HG02588 (cell line): ENCODE measurements around the gene TMF1.

Experiments used
- ATAC-seq: cut with Tn5 transposase; IDR thresholded peaks from one replicate; pipeline ENCODE4 v1.9.1; 2021; ENCODE audit warnings: mild to moderate bottlenecking, moderate library complexity; ENCODE audit not compliant: unreplicated experiment

The TMF1 gene

DNA sequence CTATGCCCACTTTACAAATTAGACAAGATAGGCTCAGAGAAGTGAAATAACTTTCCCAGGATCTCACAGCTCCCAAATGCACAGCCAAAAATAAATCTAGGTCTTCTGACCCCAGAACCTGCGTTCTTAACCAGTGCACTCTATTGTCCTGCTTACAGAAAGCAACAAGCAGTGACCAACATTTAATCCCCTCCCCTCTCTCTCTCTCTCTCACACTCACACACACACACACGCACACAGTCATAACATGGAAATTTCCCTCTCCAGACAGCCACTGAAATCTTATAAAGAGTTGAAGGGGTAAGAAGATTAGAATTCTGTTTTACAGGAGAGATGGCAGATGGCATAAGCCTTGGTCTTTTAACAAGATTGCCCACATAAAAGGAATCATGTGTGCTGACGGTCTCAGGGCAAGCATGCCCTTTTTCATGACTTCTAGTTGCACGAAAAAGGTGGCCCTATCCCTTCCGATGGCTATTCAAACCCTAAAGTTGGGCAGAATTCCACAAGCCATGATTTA, 68.1 kb downstream of the TMF1 start:
- no peak for ATAC-seq

DNA sequence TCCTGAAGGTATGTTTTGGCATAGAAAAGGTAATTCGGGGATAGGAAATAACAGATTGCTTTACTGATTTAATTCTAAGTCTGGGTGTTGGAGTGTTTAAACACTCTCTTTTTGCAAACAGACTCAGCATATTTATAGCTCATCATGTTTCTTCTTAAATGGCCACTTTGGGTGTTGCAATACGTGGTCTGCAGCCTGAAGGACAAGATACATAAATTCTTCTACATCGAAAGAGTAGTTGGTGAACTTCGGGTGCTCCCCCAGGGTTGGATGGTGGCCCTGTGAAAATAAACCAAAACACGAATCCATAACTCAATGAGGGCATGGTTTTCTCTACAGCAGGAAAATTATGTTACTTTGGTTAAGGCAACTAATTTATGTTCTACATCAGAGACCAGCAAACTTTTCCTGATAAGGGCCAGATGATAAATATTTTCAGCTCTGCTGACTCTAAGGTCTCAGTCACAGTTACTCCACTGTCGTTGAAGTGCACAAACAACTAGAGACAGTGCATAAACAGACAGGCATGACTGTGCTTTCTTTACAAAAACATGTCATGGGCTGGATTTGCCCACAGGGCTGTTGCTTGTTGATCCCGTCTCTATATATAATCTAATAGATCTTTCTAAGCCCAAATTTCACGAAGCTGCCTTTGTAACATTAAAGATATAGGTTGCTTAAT, 74.5 kb downstream of the TMF1 start:
- ATAC-seq, result no peak

DNA sequence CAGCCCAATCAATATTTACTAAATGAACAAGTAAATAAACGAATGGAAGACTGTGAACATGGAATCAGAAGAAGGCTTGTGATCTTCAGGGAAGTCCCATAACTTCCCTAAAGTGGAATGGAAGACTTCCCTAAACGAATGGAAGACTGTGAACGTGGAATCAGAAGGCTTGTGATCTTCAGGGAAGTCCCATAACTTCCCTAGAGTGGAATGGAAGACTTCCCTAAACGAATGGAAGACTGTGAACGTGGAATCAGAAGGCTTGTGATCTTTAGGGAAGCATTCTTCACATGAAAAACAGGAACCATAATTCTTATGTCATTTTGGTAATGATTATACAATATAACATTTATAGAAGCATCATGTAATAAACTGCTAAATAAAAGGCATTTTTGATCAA, 77.4 kb downstream of the TMF1 start:
- no peak for ATAC-seq

DNA sequence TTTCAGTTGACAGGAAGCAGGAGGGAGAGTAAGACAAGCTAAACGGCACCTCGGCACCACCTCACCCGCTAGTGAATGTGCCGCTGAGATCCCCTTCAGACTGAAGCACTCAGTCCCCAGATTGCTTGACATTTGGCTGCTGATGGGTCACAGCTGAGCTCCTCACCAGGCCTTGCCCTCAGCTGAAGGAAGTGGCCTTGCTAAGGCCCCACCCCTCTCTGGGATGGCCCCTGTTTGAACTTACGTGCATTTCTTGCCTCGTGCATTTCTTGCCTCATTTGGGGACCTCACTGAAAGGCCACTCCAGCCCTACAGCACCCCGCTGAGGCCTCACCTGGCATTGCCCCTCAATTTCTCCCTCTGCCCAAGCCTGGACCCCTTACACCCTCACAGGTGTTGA, 78.5 kb downstream of the TMF1 start:
- no peak for ATAC-seq

DNA sequence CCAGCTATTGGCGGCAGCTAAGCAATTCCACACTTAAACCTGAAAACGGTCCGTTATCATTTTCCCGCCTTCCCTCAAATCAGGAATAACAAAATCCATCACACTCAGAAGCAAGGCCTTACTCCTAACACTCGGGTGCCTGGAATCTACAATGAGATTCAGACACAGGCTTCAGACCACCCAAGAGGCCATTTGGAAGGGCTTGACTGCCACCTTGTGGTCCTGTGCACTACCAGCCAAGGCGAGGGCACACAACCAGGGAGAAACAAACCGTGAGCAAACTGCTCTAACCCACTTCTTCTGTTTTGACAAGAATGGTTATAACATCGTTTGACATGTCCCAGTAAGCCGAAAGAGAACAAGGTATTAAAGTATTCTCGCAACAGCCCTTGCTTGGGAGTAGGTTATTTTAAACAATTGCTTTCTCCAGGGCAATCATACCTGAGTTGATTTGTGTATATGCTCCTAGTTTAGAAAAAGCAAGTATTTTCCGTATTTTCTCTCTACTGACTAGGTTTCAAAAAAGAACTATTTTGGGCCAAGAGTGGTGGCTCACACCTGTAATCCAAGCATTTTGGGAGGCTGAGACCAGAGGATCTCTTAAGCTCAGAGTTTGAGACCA, 79.7 kb downstream of the TMF1 start:
- ATAC-seq, result peak; percentile 60
